ENCODE results near the gene CA12.
"Not testable (repeated sequence)": the region's sequence is repeated elsewhere in the genome, so short reads cannot be mapped to it uniquely, and the experiment has no call there.

The CA12 gene

GRCh38 chr15:63354821-63355650 lies 26.6 kb downstream of the CA12 start:
- DNase-seq, result no peak

GRCh38 chr15:63353887-63354286 lies 27.8 kb downstream of the CA12 start:
- no peak for DNase-seq

- no peak for DNase-seq
Observed at GRCh38 chr15:63353261-63353660, 28.4 kb downstream of the CA12 start.

- DNase-seq, result no peak
Observed at GRCh38 chr15:63352808-63353207, 28.8 kb downstream of the CA12 start.

GRCh38 chr15:63351170-63351569 lies 30.5 kb downstream of the CA12 start:
- DNase-seq, result no peak

GRCh38 chr15:63350178-63350621 lies 31.4 kb downstream of the CA12 start:
- DNase-seq, result no peak

GRCh38 chr15:63349621-63350020 lies 32.0 kb downstream of the CA12 start:
- no peak for DNase-seq

GRCh38 chr15:63349156-63349555 lies 32.5 kb downstream of the CA12 start:
- DNase-seq, result no peak

GRCh38 chr15:63348392-63348791 lies 33.3 kb downstream of the CA12 start:
- no peak for DNase-seq

- no peak for DNase-seq
Observed at GRCh38 chr15:63347074-63347857, 34.4 kb downstream of the CA12 start.

GRCh38 chr15:63345391-63345752 lies 36.3 kb downstream of the CA12 start:
- no peak for DNase-seq

GRCh38 chr15:63344731-63345390 lies 36.8 kb downstream of the CA12 start:
- no peak for DNase-seq

- not testable (repeated sequence) for DNase-seq
Observed at GRCh38 chr15:63342996-63343562, 38.6 kb downstream of the CA12 start.

GRCh38 chr15:63341898-63342297 lies 39.7 kb downstream of the CA12 start:
- no peak for DNase-seq

GRCh38 chr15:63340878-63341277 lies 40.8 kb downstream of the CA12 start:
- no peak for DNase-seq

GRCh38 chr15:63340353-63340752 lies 41.3 kb downstream of the CA12 start:
- DNase-seq, result no peak

- no peak for DNase-seq
Observed at GRCh38 chr15:63339836-63340235, 41.8 kb downstream of the CA12 start.

- no peak for DNase-seq
Observed at GRCh38 chr15:63339006-63339766, 42.5 kb downstream of the CA12 start.

GRCh38 chr15:63338170-63338569 lies 43.5 kb downstream of the CA12 start:
- no peak for DNase-seq

- no peak for DNase-seq
Observed at GRCh38 chr15:63337046-63337445, 44.6 kb downstream of the CA12 start.

GRCh38 chr15:63335543-63336240 lies 46.0 kb downstream of the CA12 start:
- DNase-seq, result no peak

GRCh38 chr15:63334821-63335220 lies 46.8 kb downstream of the CA12 start:
- no peak for DNase-seq
